HepG2 (cell line): ENCODE data around the gene NPB. TPM values are rescaled to one million over a fixed set of nuclear protein-coding genes. Genes with fewer than 3 reads are reported as not detected.

Source experiments
- ARNT2 ChIP-seq: sonication (generic); formaldehyde crosslinking; IDR thresholded peaks from 2 replicates; pipeline ENCODE4 v1.8.0; 2022; ENCODE audit warnings: mild to moderate bottlenecking, low read depth, missing genetic modification reagents, moderate library complexity
- IKZF4 ChIP-seq: sonication (generic); formaldehyde crosslinking; IDR thresholded peaks from 2 replicates; pipeline ENCODE4 v1.5.1; 2020; ENCODE audit warnings: borderline replicate concordance, mild to moderate bottlenecking, low read depth, missing genetic modification reagents; ENCODE audit errors: not compliant biosample characterization
- KLF12 ChIP-seq: sonication (generic); formaldehyde crosslinking; IDR thresholded peaks from 2 replicates; pipeline ENCODE4 v1.4.0; 2020; ENCODE audit warnings: missing genetic modification reagents, borderline replicate concordance
- MIER3 ChIP-seq: IDR thresholded peaks from 2 replicates; pipeline ENCODE4 v1.6.1; 2016; ENCODE audit warnings: missing compliant biosample characterization, borderline replicate concordance
- NR2C2 ChIP-seq: sonication (generic); formaldehyde crosslinking; IDR thresholded peaks from 2 replicates; pipeline ENCODE4 v1.4.0; 2020; ENCODE audit warnings: missing genetic modification reagents, mild to moderate bottlenecking, moderate library complexity, borderline replicate concordance
- PHF20 ChIP-seq: sonication (generic); formaldehyde crosslinking; IDR thresholded peaks from 2 replicates; pipeline ENCODE4 v1.5.0; 2020; ENCODE audit warnings: mild to moderate bottlenecking, missing genetic modification reagents
- RBM39 ChIP-seq: fragments of 200-400 bp; formaldehyde crosslinking; IDR thresholded peaks from one replicate; pipeline ENCODE4 v1.6.1; 2018; ENCODE audit warnings: antibody characterized with exemption, mild to moderate bottlenecking, low read depth, low read length; ENCODE audit not compliant: poor library complexity, severe bottlenecking
- SP140L ChIP-seq: sonication (generic); formaldehyde crosslinking; IDR thresholded peaks from 2 replicates; pipeline ENCODE4 v1.4.0; 2020; ENCODE audit warnings: missing genetic modification reagents, borderline replicate concordance
- TCF12 ChIP-seq, 2 experiments: fragments of 450-650 bp in 1 of 2; sonication (generic) in 1 of 2; formaldehyde crosslinking in 1 of 2; IDR thresholded peaks; 2 replicates each; pipeline versions ENCODE4 v1.6.1 to v1.8.0; 2017 to 2022; ENCODE audit warnings: antibody characterized with exemption in 1 of 2, mild to moderate bottlenecking in 1 of 2, missing genetic modification reagents in 1 of 2, moderate library complexity in 1 of 2
- ZNF766 ChIP-seq: sonication (generic); formaldehyde crosslinking; IDR thresholded peaks from 2 replicates; pipeline ENCODE4 v1.5.0; 2020; ENCODE audit warnings: missing genetic modification reagents, borderline replicate concordance
- polyA plus RNA-seq, 8 experiments: library from polyadenylated mRNA; depleted of rRNA in 3 of 8; stranded (reverse) in 7 of 8; unstranded in 1 of 8; fragments of >200 nt; fragmentation: Illumina TruSeq in 4 of 8; extraction: Trizol in 4 of 8; gene quantifications; 2 replicates each; pipeline versions ENCODE4 v1.2.1 to v1.2.3, GENCODE V29; 2011 to 2016; ENCODE audit warnings: low read depth in 4 of 8, missing spikeins in 1 of 8, mixed read lengths in 1 of 8; ENCODE audit not compliant: insufficient read depth in 1 of 8
- total RNA-seq, 5 experiments: library from RNA; depleted of rRNA; stranded (reverse); fragments of >200 nt; fragmentation: Illumina TruSeq; extraction: Trizol; gene quantifications; 2 replicates each; pipeline ENCODE4 v1.2.3, GENCODE V29; 2016; ENCODE audit warnings: low read depth in 1 of 5
- TF ChIP-seq, protein P1 (sequence below): sonication (generic); formaldehyde crosslinking; IDR thresholded peaks from 2 replicates; pipeline ENCODE4 v1.8.0; 2022; ENCODE audit warnings: mild to moderate bottlenecking, missing genetic modification reagents
- TF ChIP-seq, protein P2 (sequence below): sonication (generic); formaldehyde crosslinking; IDR thresholded peaks from 2 replicates; pipeline ENCODE4 v1.9.0; 2021; ENCODE audit warnings: missing genetic modification reagents, borderline replicate concordance
- TF ChIP-seq, protein P3 (sequence below), 2 experiments: fragments of 450-650 bp in 1 of 2; sonication (generic) in 1 of 2; formaldehyde crosslinking in 1 of 2; IDR thresholded peaks; 2 replicates each; pipeline versions ENCODE4 v1.6.1 to v1.8.0; 2016 to 2022; ENCODE audit warnings: antibody characterized with exemption in 1 of 2, mild to moderate bottlenecking in 1 of 2, missing genetic modification reagents in 1 of 2

Gene NPB
- total and polyA plus RNA-seq, 2 of the 13 experiments (the other 11 are each of a cell fraction or from before 2014, with no cell fraction given) = 0.11 to 0.93 TPM

DNA sequence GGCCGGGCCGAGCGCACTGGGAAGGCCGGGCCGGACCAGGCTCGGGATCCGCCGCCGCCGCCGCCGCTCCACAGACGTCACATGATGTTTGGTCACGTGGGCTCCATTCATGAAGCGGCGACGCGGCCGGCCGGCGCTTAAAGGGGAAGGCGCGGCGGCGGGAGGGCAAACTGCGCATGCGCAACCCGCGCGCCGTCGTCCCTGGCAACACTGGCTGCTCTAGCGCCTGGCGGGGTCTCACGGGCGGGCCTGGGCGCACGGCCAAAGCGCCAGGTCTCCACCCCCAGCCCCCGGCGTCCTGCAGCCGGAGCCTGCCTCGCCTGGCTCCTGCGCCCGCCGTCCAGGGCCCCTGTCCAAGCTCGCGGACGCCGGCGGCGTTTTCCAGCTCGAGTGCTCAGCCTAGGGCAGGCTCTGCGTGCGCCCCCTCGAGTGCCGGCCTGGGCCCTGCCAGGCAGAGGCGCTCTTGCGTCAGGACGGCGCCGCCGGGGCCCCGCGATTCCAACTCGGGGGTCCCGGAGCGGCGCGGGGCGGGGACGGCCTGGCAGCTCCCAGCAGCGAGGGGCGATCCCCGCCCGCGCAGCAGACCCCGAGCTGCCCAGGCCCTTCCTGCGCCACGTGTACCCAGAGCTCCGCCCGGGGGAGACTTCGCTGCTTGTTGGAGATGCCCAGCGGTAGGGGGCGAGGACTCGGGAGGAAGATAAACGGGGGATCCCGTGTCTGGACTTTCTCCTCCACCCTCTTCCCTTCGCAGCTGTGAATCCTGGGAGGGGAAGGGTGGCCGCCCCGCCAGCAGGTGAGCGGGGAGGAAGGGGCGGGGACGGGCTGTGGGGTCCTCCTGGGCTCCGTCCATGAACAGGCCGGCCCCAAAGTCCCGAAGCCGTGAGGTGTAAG, 25.9 kb downstream of the NPB start, which contains the start of gene MAFG (continued):
- TF ChIP-seq, protein P1, sequence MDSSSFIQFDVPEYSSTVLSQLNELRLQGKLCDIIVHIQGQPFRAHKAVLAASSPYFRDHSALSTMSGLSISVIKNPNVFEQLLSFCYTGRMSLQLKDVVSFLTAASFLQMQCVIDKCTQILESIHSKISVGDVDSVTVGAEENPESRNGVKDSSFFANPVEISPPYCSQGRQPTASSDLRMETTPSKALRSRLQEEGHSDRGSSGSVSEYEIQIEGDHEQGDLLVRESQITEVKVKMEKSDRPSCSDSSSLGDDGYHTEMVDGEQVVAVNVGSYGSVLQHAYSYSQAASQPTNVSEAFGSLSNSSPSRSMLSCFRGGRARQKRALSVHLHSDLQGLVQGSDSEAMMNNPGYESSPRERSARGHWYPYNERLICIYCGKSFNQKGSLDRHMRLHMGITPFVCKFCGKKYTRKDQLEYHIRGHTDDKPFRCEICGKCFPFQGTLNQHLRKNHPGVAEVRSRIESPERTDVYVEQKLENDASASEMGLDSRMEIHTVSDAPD (CRISPR knock-in tag) = no peak
- TF ChIP-seq MIER3 (0 out of 2 replicates have a peak, but pooled peaks have one; percentile 37), KLF12 (peak; percentile 34; the same call in 1 of the 2 replicates), PHF20 (CRISPR knock-in tag) (peak; percentile 58), IKZF4 (CRISPR knock-in tag) (peak; percentile 56), ZNF766 (CRISPR knock-in tag) (peak; percentile 92), NR2C2 (peak; percentile 66; the same call in 1 of the 2 replicates), RBM39 (peak; percentile 96), ARNT2 (CRISPR knock-in tag) (peak; percentile 94), TCF12 (IDR thresholded peaks at IDR 0.05) (no peak), TCF12 (CRISPR knock-in tag; IDR thresholded peaks at IDR 0.05) (peak; percentile 80; the same call in 1 of the 2 replicates), SP140L (CRISPR knock-in tag) (peak; percentile 68; the same call in 1 of the 2 replicates)
- TF ChIP-seq, protein P2, sequence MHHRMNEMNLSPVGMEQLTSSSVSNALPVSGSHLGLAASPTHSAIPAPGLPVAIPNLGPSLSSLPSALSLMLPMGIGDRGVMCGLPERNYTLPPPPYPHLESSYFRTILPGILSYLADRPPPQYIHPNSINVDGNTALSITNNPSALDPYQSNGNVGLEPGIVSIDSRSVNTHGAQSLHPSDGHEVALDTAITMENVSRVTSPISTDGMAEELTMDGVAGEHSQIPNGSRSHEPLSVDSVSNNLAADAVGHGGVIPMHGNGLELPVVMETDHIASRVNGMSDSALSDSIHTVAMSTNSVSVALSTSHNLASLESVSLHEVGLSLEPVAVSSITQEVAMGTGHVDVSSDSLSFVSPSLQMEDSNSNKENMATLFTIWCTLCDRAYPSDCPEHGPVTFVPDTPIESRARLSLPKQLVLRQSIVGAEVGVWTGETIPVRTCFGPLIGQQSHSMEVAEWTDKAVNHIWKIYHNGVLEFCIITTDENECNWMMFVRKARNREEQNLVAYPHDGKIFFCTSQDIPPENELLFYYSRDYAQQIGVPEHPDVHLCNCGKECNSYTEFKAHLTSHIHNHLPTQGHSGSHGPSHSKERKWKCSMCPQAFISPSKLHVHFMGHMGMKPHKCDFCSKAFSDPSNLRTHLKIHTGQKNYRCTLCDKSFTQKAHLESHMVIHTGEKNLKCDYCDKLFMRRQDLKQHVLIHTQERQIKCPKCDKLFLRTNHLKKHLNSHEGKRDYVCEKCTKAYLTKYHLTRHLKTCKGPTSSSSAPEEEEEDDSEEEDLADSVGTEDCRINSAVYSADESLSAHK (CRISPR knock-in tag) = peak; percentile 48; the same call in 1 of the 2 replicates
- TF ChIP-seq, protein P3, sequence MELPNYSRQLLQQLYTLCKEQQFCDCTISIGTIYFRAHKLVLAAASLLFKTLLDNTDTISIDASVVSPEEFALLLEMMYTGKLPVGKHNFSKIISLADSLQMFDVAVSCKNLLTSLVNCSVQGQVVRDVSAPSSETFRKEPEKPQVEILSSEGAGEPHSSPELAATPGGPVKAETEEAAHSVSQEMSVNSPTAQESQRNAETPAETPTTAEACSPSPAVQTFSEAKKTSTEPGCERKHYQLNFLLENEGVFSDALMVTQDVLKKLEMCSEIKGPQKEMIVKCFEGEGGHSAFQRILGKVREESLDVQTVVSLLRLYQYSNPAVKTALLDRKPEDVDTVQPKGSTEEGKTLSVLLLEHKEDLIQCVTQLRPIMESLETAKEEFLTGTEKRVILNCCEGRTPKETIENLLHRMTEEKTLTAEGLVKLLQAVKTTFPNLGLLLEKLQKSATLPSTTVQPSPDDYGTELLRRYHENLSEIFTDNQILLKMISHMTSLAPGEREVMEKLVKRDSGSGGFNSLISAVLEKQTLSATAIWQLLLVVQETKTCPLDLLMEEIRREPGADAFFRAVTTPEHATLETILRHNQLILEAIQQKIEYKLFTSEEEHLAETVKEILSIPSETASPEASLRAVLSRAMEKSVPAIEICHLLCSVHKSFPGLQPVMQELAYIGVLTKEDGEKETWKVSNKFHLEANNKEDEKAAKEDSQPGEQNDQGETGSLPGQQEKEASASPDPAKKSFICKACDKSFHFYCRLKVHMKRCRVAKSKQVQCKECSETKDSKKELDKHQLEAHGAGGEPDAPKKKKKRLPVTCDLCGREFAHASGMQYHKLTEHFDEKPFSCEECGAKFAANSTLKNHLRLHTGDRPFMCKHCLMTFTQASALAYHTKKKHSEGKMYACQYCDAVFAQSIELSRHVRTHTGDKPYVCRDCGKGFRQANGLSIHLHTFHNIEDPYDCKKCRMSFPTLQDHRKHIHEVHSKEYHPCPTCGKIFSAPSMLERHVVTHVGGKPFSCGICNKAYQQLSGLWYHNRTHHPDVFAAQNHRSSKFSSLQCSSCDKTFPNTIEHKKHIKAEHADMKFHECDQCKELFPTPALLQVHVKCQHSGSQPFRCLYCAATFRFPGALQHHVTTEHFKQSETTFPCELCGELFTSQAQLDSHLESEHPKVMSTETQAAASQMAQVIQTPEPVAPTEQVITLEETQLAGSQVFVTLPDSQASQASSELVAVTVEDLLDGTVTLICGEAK (IDR thresholded peaks at IDR 0.05) = no peak
- TF ChIP-seq, protein P3 (CRISPR knock-in tag; IDR thresholded peaks at IDR 0.05) = peak; percentile 67
